IMR-90 (cell line): ENCODE measurements around the gene CEBPG. TPM values are rescaled to one million over a fixed set of nuclear protein-coding genes. Genes with fewer than 3 reads are reported as not detected.

ENCODE experiments used
- ATAC-seq: fragments of 200-7000 bp; cut with Tn5 transposase; 2 replicates; pipeline ENCODE4 v1.9.1; 2020; ENCODE audit warnings: low read depth, mild to moderate bottlenecking, moderate library complexity
- BruUV-seq: library from RNA; stranded (reverse); fragments of 400-500 nt; replicated peaks from 2 replicates; lab custom pipeline; 2021; lab: Mats Ljungman, UMichigan
- CTCF ChIA-PET: fragments of 300-600 bp; formaldehyde crosslinking; extraction: SDS; loops from one replicate; lab custom pipeline; 2021; ENCODE audit warnings: antibody characterized with exemption; lab: Yijun Ruan, JAX
- POLR2A ChIA-PET: fragments of 300-600 bp; sonication (Branson Sonifier 250); formaldehyde crosslinking; loops from one replicate; lab custom pipeline; 2022; ENCODE audit warnings: antibody characterized with exemption; ENCODE audit not compliant: unreplicated experiment; lab: Charles Lee
- DNase-seq: peaks from one replicate; pipeline ENCODE4 v3.0.0; 2013
- H2AFZ ChIP-seq: replicated peaks from 2 replicates; pipeline ENCODE3; 2013; ENCODE audit warnings: low read length, mild to moderate bottlenecking; ENCODE audit not compliant: poor library complexity
- H2AK5ac ChIP-seq: 2 replicates; pipeline ENCODE4 v1.6.1; 2013; ENCODE audit warnings: low read depth, low read length, inconsistent platforms
- H2AK9ac ChIP-seq: replicated peaks from 2 replicates; pipeline ENCODE3; 2013; ENCODE audit warnings: mild to moderate bottlenecking, low read depth, low read length, moderate library complexity; ENCODE audit not compliant: poor library complexity
- H2BK120ac ChIP-seq: 2 replicates; pipeline ENCODE4 v1.6.1; 2013; ENCODE audit warnings: low read depth, low read length, inconsistent platforms
- H2BK15ac ChIP-seq: 3 replicates; pipeline ENCODE4 v1.6.1; 2013; ENCODE audit warnings: low read depth, low read length, inconsistent platforms
- H2BK20ac ChIP-seq: 2 replicates; pipeline ENCODE4 v1.6.1; 2013; ENCODE audit warnings: low read depth, mild to moderate bottlenecking, inconsistent platforms, low read length, moderate library complexity
- H2BK5ac ChIP-seq: 2 replicates; pipeline ENCODE4 v1.6.1; 2013; ENCODE audit warnings: mild to moderate bottlenecking, low read depth, low read length, inconsistent platforms; ENCODE audit not compliant: poor library complexity, severe bottlenecking
- H3K14ac ChIP-seq: replicated peaks from 2 replicates; pipeline ENCODE4 v1.6.1; 2013; ENCODE audit warnings: low read depth, low read length, inconsistent platforms
- H3K18ac ChIP-seq: 2 replicates; pipeline ENCODE4 v1.6.1; 2013; ENCODE audit warnings: low read depth, low read length, control low read depth
- H3K23ac ChIP-seq: 2 replicates; pipeline ENCODE4 v1.6.1; 2013; ENCODE audit warnings: low read depth, low read length, inconsistent platforms
- H3K27ac ChIP-seq: 2 replicates; pipeline ENCODE4 v1.5.1; 2013; ENCODE audit warnings: mild to moderate bottlenecking, control low read depth, low read length; ENCODE audit not compliant: insufficient read depth
- H3K27me3 ChIP-seq: 2 replicates; pipeline ENCODE4 v1.6.1; 2013; ENCODE audit warnings: low read length; ENCODE audit not compliant: control insufficient read depth, insufficient read depth
- H3K36me3 ChIP-seq: 2 replicates; pipeline ENCODE4 v1.6.1; 2013; ENCODE audit warnings: low read length, mixed read lengths; ENCODE audit not compliant: control insufficient read depth, insufficient read depth
- H3K4ac ChIP-seq: 2 replicates; pipeline ENCODE4 v1.6.1; 2013; ENCODE audit warnings: low read depth, low read length, inconsistent platforms
- H3K4me1 ChIP-seq: 2 replicates; pipeline ENCODE4 v1.6.1; 2013; ENCODE audit warnings: low read length, mixed read lengths; ENCODE audit not compliant: control insufficient read depth, insufficient read depth
- H3K4me2 ChIP-seq: 2 replicates; pipeline ENCODE4 v1.6.1; 2013; ENCODE audit warnings: low read depth, mild to moderate bottlenecking, control low read depth, low read length, moderate library complexity
- H3K4me3 ChIP-seq: 2 replicates; pipeline ENCODE4 v1.5.1; 2013; ENCODE audit warnings: low read depth, mild to moderate bottlenecking, control low read depth, low read length, moderate library complexity; ENCODE audit not compliant: insufficient read depth
- H3K56ac ChIP-seq: 2 replicates; pipeline ENCODE4 v1.6.1; 2013; ENCODE audit warnings: low read length, inconsistent platforms; ENCODE audit not compliant: insufficient read depth; ENCODE audit errors: extremely low read depth
- H3K79me1 ChIP-seq, 2 experiments: 2 replicates each; pipeline ENCODE4 v1.6.1; 2013; ENCODE audit warnings: low read length in 2 of 2, inconsistent platforms in 1 of 2, low read depth in 1 of 2
- H3K9ac ChIP-seq: 2 replicates; pipeline ENCODE4 v1.6.1; 2013; ENCODE audit warnings: low read depth, low read length, control low read depth
- H3K9me1 ChIP-seq: 2 replicates; pipeline ENCODE4 v1.6.1; 2013; ENCODE audit warnings: low read length, inconsistent platforms; ENCODE audit not compliant: insufficient read depth
- H3K9me3 ChIP-seq: 2 replicates; pipeline ENCODE4 v1.6.1; 2013; ENCODE audit warnings: low read length; ENCODE audit not compliant: control insufficient read depth, insufficient read depth
- H4K20me1 ChIP-seq: 2 replicates; pipeline ENCODE4 v1.6.1; 2013; ENCODE audit warnings: low read length, inconsistent platforms; ENCODE audit not compliant: insufficient read depth
- H4K5ac ChIP-seq: 2 replicates; pipeline ENCODE4 v1.6.1; 2013; ENCODE audit warnings: mild to moderate bottlenecking, low read depth, low read length, control low read depth
- H4K8ac ChIP-seq, 2 experiments: 2 replicates each; pipeline ENCODE4 v1.6.1; 2013; ENCODE audit warnings: low read depth in 2 of 2, low read length in 2 of 2, control low read depth in 1 of 2, inconsistent platforms in 1 of 2
- H4K91ac ChIP-seq: 2 replicates; pipeline ENCODE4 v1.6.1; 2013; ENCODE audit warnings: low read depth, low read length, inconsistent platforms; ENCODE audit not compliant: insufficient read depth
- ELK1 ChIP-seq: fragments of 150-350 bp; IDR thresholded peaks from 2 replicates; pipeline ENCODE4 v1.6.1; 2016; ENCODE audit warnings: low read depth, mild to moderate bottlenecking, low read length, moderate library complexity, borderline replicate concordance
- FOS ChIP-seq: fragments of 150-350 bp; IDR thresholded peaks from 2 replicates; pipeline ENCODE4 v1.6.1; 2016; ENCODE audit warnings: low read depth, low read length
- USF2 ChIP-seq: fragments of 150-350 bp; IDR thresholded peaks from 2 replicates; pipeline ENCODE4 v1.6.1; 2017; ENCODE audit warnings: mild to moderate bottlenecking, antibody characterized with exemption, low read length, low read depth
- WGBS, 2 experiments: methylation state at CpG; one replicate each; pipeline versions ENCODE4 v1.1.5 to v1.1.7; 2013; ENCODE audit warnings: missing lambda C conversion rate in 2 of 2; ENCODE audit not compliant: insufficient read length in 1 of 2; ENCODE audit errors: extremely low coverage in 2 of 2; 5-methylcytosine and 5-hydroxymethylcytosine counted together
- dilution Hi-C: fragments of 300-500 bp; cut with HindIII; formaldehyde crosslinking; loops from one replicate; pipeline ENCODE4 v1.14.3; 2018; ENCODE audit warnings: low sequenced_read_pairs; ENCODE audit not compliant: unreplicated experiment
- in situ Hi-C: fragments of 300-500 bp; cut with MboI; formaldehyde crosslinking; loops from 3 replicates; pipeline ENCODE4 v1.14.3; 2019; ENCODE audit warnings: low sequenced_read_pairs, inconsistent platforms, mixed read lengths
- intact Hi-C: fragments of 100-400 bp; cut with micrococcal nuclease; formaldehyde crosslinking; loops from 2 replicates; pipeline ENCODE4 v1.10.0; 2022
- polyA plus RNA-seq, 3 experiments: library from polyadenylated mRNA; depleted of rRNA; stranded (reverse); fragments of >200 nt; gene quantifications; 2 replicates each; pipeline ENCODE4 v1.2.3, GENCODE V29; 2012; ENCODE audit warnings: low replicate concordance in 1 of 3
- total RNA-seq: library from RNA; depleted of rRNA; stranded (reverse); fragments of >200 nt; gene quantifications from 2 replicates; pipeline ENCODE4 v1.2.3, GENCODE V29; 2012

CEBPG gene
- total and polyA plus RNA-seq, 2 of the 4 experiments (the other 2 are of a cell fraction) = 9.2 to 14.3 TPM

GRCh38 chr19:33413426-33413725 lies 39.9 kb downstream of the CEBPG start:
- Histone ChIP-seq H4K5ac (no peak overlapping the region), H3K18ac (no peak overlapping the region), H2BK20ac (no peak overlapping the region), H3K27ac (no peak overlapping the region), H3K27me3 (no peaks in the 10 kb centered on the region), H3K56ac (no peak overlapping the region), H2AFZ (no peak overlapping the region), H4K20me1 (no peaks in the 10 kb centered on the region), H2AK9ac (no peak overlapping the region), H2BK15ac (no peak overlapping the region), H4K8ac (no peak overlapping the region), H2BK5ac (no peak overlapping the region), H2AK5ac (no peak overlapping the region), H3K4me3 (no peak overlapping the region), H3K9ac (no peak overlapping the region), H3K4ac (no peak overlapping the region), H3K14ac (no peak overlapping the region), H3K9me3 (no peaks in the 10 kb centered on the region), H3K9me1 (no peaks in the 10 kb centered on the region), H3K4me2 (no peak overlapping the region), H3K23ac (no peak overlapping the region), H3K4me1 (no peaks in the 10 kb centered on the region; the same call in 1 of the 2 replicates), H3K79me1 (no peaks in the 10 kb centered on the region), H2BK120ac (no peak overlapping the region), H3K36me3 (no peaks in the 10 kb centered on the region), H4K91ac (no peak overlapping the region)
- ChIA-PET CTCF (no interaction called here), POLR2A (no interaction called here)
- no peak for DNase-seq
- in situ Hi-C loops (no loop called here), intact Hi-C loops (no loop called here), dilution Hi-C loops (no loop called here)
- BruUV-seq = no TSS peak
- WGBS, 2 experiments = no CpG with 5 or more reads among the region's 13 CpGs
- ATAC-seq = no peak
- TF ChIP-seq ELK1 = no peak
- TF ChIP-seq USF2 = no peak
- no peak for TF ChIP-seq FOS
